Lower lobe of right lung (tissue), 2 donors: ENCODE results near the gene PIAS4. TPM values are rescaled to one million over a fixed set of nuclear protein-coding genes. Genes with fewer than 3 reads are reported as not detected.

ENCODE experiments used
- ATAC-seq, 2 donors: fragments of 200-7000 bp; cut with Tn5 transposase; one replicate each; pipeline ENCODE4 v1.9.1; 2020 to 2022; ENCODE audit warnings: mild to moderate bottlenecking in 2 of 2, moderate library complexity in 2 of 2
- DNase-seq: peaks from one replicate; pipeline ENCODE4 v3.0.0-alpha.2; 2020
- H3K27ac ChIP-seq: fragments of 200-600 bp; one replicate; pipeline ENCODE4 v1.8.0; 2022
- H3K27me3 ChIP-seq: fragments of 200-600 bp; one replicate; pipeline ENCODE4 v1.8.0; 2022; ENCODE audit warnings: low read depth
- H3K36me3 ChIP-seq: fragments of 200-600 bp; one replicate; pipeline ENCODE4 v1.8.0; 2022; ENCODE audit warnings: mild to moderate bottlenecking
- H3K4me1 ChIP-seq: fragments of 200-600 bp; one replicate; pipeline ENCODE4 v1.8.0; 2022
- H3K4me3 ChIP-seq: fragments of 200-600 bp; one replicate; pipeline ENCODE4 v1.8.0; 2022; ENCODE audit warnings: mild to moderate bottlenecking
- H3K9me3 ChIP-seq: fragments of 200-600 bp; one replicate; pipeline ENCODE4 v1.8.0; 2022
- CTCF ChIP-seq: fragments of 200-600 bp; IDR thresholded peaks from one replicate; pipeline ENCODE4 v1.8.0; 2022; ENCODE audit warnings: antibody characterized with exemption, mild to moderate bottlenecking
- intact Hi-C: fragments of 100-400 bp; cut with DNase I; formaldehyde crosslinking; loops from one replicate; pipeline ENCODE4 v1.11.0; 2022
- total RNA-seq: library from RNA; stranded (reverse); fragmentation: NEBNext Ultra II Directional; extraction: Animal tissue kit (Norgen Biotek cat#: 25700); gene quantifications from one replicate; pipeline ENCODE4 v1.2.1, GENCODE V29; 2021
- donor health status: DM: no; HTN: yes; CAD: no; lungs with severe emphysema.

PIAS4 gene
- total RNA-seq, 1 donor from 2014 or later = 27.6 TPM

DNA sequence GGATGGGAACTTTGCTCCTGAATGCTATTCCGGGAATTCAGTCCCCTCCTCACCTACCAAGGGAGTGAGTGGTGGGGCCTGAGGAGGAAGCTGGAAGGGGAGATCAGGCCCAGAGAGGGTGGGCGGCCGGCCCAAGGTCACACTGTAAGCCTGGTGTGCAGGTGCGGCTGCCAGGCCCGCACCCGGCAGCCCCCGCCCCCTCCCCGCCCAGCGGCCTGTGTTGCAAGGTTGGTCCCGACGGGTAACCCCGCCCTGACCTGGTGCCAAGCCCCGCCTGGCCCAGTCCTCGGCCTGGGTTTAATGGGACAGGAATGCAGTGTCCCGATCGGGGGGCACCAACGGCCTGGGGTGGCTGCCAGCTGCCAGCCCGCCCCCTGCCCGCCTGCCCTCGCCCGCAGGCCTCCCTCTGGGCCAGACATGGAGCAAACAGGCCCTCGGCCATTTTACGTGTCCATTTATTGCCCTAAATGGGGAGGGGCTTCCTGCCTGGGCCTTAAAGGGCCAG lies 53.7 kb downstream of the PIAS4 start:
- no peaks in the 10 kb centered on the region for H3K9me3 ChIP-seq
- DNase-seq (peak; percentile 92), ATAC-seq (peak; percentile 40 to 56)
- peak overlapping the region; percentile 43 for H3K4me3 ChIP-seq
- no peaks in the 10 kb centered on the region for H3K27me3 ChIP-seq
- peaks cover 76% of the 10 kb centered on the region for H3K4me1 ChIP-seq
- no peak for TF ChIP-seq CTCF
- H3K36me3 ChIP-seq = peaks cover 6% of the 10 kb centered on the region
- H3K27ac ChIP-seq = peak overlapping the region; percentile 94
- intact Hi-C loops = no loop called here

DNA sequence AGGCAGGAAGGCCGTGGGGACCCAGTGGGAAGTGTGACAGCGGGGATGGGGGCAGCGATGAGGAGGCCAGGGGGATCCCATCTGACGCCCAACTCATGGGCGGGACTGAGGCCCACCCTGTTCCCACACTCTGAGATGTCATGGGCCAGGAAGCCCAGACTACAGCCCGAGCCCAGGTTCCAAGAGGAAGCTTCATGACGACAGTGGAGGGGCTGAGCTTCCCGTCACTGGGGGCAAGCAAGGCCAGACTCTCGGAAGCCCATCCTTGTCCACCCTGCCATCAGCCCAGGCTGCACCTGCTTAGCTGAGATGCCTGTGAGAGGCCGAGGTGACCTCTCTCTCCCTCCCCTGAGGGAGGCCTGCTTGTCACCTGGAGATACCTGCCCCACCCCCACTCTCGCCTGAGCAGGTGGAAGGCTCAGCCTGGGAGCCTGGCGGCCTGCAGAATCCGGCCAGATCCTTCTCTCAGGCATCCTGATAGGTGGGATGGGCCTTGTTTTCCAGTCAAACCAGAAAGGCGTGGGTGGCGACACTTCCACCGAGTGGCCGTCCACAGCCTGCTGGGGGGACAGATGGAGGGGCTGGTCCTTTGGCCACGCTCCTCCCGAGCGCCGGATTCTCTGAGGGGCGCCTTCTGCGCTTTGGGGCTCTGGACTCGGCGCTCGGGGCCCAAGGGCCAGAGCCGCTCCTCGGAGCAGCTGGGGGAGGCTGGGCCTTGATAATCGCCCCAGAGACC lies 54.3 kb downstream of the PIAS4 start:
- intact Hi-C loops = no loop called here
- Histone ChIP-seq H3K27ac (peak overlapping the region; percentile 94), H3K9me3 (no peaks in the 10 kb centered on the region), H3K27me3 (no peaks in the 10 kb centered on the region), H3K4me3 (peak overlapping the region; percentile 43), H3K36me3 (peaks cover 6% of the 10 kb centered on the region), H3K4me1 (peaks cover 76% of the 10 kb centered on the region)
- DNase-seq (peak; percentile 74), ATAC-seq (no peak)
- no peak for TF ChIP-seq CTCF

- Histone ChIP-seq H3K4me3 (peak overlapping the region; percentile 81), H3K9me3 (no peaks in the 10 kb centered on the region), H3K27ac (peak overlapping the region; percentile 94), H3K36me3 (peaks cover 6% of the 10 kb centered on the region), H3K27me3 (no peaks in the 10 kb centered on the region), H3K4me1 (peaks cover 68% of the 10 kb centered on the region)
- TF ChIP-seq CTCF = no peak
- ATAC-seq (no peak), DNase-seq (peak; percentile 50)
- intact Hi-C loops = no loop called here
These were observed 55.2 kb downstream of the PIAS4 start for GRCh38 chr19:4062419-4063368.

DNA sequence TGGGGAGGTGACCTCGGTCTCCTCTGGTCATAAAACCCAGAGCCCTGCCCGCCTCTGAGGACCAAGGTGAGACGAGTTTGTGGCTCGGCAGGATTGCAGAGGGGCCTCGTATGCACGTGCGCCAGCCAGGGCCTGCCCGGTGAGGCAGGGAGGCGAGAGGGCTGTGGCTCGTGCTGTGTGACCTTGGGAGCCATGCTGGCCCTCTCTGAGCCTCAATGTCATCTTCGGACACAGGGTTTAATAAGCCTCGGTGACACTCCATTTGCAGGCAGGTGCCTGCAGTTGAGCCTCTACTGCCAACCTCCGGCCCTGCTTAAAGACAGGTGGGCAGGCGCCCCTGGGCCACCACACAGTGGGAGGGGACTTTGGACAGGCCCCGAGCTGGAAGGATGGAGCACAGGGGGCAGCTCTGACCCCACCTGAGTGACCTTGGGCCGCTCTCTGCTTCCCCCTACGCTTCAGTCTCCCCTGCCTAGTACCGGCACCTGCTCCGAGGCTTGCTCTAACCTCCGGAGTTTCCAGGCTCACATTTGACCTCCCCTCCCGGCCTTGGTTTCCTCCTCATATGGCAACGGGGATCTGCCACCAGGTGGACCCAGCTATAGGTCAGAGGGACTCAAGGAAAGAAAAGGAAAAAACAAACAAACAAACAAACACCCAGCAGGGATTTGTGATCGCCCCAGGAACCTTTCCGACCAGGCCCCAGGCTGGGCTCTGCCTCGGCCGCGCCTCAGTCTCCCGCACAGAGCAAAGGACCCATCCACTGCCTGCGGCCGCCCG lies 56.0 kb downstream of the PIAS4 start:
- Histone ChIP-seq H3K4me1 (peaks cover 67% of the 10 kb centered on the region), H3K27ac (peak overlapping the region; percentile 91), H3K36me3 (peaks cover 6% of the 10 kb centered on the region), H3K27me3 (no peaks in the 10 kb centered on the region), H3K9me3 (no peaks in the 10 kb centered on the region), H3K4me3 (peak overlapping the region; percentile 81)
- no peak for ATAC-seq
- peak; percentile 54 for DNase-seq
- no peak for TF ChIP-seq CTCF
- intact Hi-C loops = no loop called here

GRCh38 chr19:4064149-4064495 lies 56.6 kb downstream of the PIAS4 start:
- Histone ChIP-seq H3K27me3 (no peaks in the 10 kb centered on the region), H3K4me1 (peaks cover 66% of the 10 kb centered on the region), H3K27ac (peak overlapping the region; percentile 91), H3K36me3 (peaks cover 6% of the 10 kb centered on the region), H3K4me3 (peak overlapping the region; percentile 81), H3K9me3 (no peaks in the 10 kb centered on the region)
- ATAC-seq (no peak), DNase-seq (no peak)
- intact Hi-C loops = no loop called here
- TF ChIP-seq CTCF = no peak
